DOHH2 (cell line): ENCODE results near the gene WDR33.

ENCODE experiments used
- EZH2phosphoT487 ChIP-seq: fragments of 200-600 bp; sonication (generic); IDR thresholded peaks from 2 replicates; pipeline ENCODE4 v1.6.1; 2017; ENCODE audit warnings: borderline replicate concordance, mild to moderate bottlenecking, antibody characterized with exemption, low read length, moderate library complexity, mixed read lengths
- TF ChIP-seq, protein P1 (sequence below): fragments of 200-600 bp; sonication (generic); IDR thresholded peaks from one replicate; pipeline ENCODE4 v1.5.1; 2014; ENCODE audit warnings: antibody characterized with exemption, mild to moderate bottlenecking, low read depth, low read length; ENCODE audit not compliant: poor library complexity, severe bottlenecking

DNA sequence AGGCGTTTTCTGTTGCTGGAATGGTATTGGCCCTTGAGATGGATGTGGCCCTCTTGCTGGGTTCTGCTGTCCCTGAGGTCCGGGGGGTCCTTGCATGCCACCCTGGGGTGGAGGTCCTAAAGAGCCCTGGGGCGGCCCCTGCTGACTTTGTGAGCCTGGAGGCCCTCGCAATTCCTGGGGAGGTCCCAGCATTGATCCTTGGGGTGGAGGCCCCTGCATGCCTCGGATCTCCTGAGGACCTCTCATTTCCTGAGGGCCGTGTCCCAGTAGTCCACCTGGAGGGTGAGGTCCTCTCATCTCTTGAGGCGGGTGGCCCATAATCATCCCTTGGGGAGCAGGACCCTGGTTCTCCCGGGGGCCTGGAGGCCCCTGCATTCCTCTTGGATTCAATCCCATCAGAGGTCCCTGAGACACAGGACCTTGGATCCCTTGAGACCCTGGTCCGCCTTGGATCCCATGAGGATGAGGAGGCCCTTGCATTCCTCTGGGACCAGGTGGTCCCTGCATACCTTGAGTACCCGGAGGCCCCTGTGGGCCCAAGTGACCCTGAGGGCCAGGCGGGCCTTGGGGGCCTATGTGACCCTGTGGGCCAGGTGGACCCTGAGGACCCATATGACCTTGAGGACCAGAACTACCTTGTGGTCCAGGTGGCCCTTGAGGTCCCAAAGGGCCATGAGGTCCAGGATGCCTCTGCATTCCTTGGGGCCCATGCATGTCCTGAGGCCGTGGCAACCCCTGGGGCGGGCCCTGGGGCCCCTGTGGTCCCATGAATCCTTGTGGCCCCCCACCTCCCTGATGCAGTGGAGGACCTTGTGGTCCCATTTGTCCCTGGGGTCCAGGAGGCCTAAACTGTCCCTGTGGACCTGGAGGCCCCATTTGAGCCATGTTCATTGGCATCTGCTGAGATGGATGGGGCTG, 91.4 kb downstream of the WDR33 start:
- TF ChIP-seq, protein P1, sequence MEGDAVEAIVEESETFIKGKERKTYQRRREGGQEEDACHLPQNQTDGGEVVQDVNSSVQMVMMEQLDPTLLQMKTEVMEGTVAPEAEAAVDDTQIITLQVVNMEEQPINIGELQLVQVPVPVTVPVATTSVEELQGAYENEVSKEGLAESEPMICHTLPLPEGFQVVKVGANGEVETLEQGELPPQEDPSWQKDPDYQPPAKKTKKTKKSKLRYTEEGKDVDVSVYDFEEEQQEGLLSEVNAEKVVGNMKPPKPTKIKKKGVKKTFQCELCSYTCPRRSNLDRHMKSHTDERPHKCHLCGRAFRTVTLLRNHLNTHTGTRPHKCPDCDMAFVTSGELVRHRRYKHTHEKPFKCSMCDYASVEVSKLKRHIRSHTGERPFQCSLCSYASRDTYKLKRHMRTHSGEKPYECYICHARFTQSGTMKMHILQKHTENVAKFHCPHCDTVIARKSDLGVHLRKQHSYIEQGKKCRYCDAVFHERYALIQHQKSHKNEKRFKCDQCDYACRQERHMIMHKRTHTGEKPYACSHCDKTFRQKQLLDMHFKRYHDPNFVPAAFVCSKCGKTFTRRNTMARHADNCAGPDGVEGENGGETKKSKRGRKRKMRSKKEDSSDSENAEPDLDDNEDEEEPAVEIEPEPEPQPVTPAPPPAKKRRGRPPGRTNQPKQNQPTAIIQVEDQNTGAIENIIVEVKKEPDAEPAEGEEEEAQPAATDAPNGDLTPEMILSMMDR = no peak
- no peak for TF ChIP-seq EZH2phosphoT487
